Hematopoietic multipotent progenitor cell treated with erythropoietin and hydrocortisone succinate and interleukin-3 and kit ligand, for 8 days (in vitro differentiated cells): ENCODE results near the gene TXNRD2.

ENCODE experiments used
- DNase-seq: peaks from one replicate; pipeline ENCODE4 v3.0.0-alpha.2; 2015

TXNRD2 gene

DNA sequence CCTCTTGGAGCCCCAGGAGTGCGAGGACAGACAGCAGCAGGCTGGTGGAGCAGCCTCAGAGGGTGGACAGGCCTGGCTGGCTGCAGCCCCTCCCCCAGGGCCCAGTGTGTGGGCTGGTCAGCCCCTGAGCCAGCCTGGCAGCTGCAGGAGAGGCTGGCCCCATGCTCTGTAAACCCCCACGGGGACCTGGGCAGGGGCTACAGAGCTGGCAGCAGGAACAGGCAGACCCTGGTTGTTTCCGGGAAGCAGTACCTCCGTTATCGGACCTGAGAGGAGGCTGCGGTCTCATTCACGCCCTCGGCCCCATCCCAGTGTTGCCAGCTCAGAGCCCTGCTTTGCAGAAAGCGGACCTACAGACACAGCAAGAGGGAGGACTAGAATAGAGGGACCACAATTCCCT lies 38.6 kb downstream of the TXNRD2 start:
- DNase-seq, result no peak

DNA sequence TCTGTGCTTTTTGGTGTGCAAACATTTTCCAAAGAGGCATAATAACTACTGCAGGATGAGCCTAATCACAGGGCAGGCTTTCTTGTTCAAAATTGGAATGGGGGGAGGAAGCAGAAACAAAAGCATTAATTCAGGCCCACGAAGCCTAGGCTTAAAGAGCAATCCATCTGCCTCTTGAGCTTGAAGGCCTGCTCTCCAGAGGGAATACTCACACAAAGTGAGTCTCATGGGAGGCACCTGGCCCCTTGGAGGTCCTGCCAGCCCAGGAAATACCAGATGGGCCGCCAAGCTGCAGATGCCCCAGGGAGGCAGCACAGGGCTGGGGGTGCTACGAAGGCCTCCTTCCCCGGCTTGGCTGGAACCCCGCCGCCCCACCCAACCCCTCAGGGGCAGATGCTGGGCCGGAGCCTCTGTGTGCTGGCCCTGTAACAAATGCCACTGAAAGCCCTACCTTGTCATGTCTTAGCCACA lies 39.3 kb downstream of the TXNRD2 start:
- DNase-seq, result no peak

DNA sequence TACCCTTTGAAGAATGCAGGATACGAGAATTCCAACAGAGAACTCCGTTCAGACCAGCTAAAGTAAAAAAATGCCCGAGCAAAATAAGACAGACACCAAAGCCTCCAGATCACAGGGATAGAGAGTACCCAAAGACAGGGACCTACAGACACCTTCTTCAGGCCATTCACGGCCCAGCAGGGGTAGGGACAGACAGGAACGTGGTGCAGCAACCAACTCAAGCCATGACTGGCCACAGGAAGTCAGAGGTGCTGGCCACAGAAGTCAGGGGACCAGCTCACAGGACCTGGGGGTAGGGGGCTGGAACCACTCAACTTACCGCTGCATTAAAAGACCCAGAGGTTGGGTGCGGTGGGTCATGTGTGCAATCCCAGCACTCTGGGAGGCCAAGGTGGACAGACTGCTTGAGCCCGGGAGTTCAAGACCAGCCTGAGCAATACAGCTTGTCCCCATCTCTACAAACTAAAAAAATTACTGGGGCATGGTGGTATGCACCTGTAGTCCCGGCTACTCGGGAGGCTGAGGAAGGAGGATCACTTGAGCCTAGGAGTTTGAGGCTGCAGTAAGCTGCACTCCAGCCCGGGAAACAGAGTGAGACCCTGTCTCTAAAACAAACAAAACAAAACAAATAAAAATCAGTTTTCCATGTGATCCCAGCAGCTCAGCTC lies 39.9 kb downstream of the TXNRD2 start:
- no peak for DNase-seq

DNA sequence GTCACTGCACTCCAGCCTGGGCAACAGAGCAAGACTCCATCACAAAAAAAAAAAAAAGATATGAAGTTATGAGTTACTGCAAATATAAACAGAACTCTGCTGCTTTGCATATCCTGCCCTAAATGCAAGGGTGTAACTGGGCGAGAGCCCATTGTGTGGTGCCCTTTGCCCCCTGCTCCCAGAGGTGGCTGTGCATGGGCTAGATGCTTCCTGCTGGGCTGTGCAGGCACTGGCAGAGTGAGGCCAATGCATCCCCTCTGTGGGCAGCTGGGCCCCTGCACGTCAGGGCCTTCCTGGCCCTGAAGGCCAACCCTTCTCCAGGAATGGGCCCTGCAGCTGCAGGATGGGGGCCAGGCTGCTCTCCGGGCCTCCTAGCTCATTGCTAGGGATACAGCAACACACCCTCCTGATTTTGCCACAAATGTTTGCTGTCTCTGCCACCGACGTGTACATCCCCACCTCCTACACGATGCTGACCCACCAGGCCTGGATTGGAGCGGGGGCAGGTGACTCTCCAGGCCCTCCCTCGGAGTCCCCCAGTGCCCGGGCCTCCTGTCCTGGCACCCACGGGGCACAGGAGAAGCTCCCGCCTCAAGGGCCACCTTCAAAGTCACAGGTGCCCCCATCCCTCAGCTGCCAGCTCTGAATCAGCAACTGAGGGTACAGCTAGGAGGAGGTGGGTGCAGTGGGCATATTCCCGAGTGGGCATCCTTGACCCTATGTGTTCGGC lies 40.7 kb downstream of the TXNRD2 start:
- DNase-seq, result no peak

DNA sequence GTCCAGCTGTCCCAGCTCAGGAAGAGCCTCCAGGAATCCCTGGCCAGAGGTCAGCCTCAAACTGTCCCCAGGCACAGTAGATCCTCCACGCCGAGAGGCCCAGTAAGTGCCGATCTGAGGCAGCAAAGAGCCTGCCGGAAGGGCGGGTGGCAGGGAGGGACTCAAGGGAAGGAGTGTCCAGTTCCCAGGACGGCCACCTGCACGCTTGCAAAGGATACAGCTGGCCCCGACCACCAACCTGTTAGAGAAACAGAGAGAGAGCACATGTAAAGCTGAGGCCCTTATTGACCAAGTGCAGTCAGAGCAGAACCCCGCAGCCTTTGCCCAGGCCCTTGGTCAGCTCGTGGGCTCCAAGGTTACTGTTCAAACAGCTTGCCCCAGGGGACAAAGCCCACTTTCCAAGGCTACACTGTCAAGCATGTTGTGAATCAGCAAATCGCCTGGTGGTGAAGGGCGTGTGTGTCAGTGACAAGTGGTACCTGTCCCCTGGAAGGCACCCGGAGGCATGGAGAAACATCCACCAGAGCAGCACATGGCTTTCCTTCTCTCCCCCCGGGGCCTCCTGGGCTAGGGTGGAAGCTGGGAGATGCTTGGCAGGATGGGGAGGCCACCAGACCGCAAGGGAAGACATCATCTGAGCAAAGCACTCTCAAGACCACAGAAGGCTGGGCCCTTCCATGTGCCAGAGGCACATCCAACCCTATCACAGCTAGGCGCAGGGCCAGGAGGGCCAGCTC lies 42.6 kb downstream of the TXNRD2 start:
- no peak for DNase-seq

DNA sequence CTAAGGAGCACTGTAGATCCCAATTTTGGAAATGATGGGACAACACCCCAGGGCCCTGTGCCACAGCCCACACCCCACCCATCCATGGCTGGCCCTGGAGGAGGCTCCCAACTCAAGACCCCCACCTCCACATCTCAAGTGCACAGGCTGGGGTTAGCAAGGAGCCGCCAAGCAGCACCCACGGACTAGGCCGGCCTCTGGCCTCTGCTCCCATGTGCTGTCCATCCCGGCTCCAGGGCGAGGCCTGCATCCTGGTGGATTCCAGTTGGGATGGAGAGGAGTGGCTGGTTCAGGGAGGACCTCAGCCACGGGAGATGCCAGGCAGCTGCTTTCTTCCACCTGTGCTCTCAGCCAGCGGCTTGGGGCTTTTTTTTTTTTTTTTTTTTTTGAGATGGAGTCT lies 43.5 kb downstream of the TXNRD2 start:
- DNase-seq, result no peak

DNA sequence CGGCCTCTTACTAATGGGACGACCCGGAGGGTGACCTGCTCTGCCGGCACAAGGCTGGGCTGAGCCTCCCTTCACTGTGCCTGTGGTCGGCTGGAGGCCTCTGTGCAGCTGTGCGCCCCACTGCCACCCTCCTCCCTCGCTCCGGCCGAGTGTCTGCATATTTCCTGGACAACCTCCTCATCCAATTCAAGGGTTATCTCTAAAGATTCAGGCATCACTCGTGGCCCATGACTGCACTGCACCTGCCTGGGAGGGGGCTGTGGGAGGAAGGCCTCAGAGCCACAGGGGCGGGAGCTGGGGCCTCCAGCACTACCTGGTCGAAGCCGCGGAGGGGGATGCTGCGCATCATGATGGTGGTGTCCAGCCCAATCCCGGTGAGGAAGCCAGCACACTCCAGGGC lies 43.9 kb downstream of the TXNRD2 start:
- DNase-seq, result no peak

DNA sequence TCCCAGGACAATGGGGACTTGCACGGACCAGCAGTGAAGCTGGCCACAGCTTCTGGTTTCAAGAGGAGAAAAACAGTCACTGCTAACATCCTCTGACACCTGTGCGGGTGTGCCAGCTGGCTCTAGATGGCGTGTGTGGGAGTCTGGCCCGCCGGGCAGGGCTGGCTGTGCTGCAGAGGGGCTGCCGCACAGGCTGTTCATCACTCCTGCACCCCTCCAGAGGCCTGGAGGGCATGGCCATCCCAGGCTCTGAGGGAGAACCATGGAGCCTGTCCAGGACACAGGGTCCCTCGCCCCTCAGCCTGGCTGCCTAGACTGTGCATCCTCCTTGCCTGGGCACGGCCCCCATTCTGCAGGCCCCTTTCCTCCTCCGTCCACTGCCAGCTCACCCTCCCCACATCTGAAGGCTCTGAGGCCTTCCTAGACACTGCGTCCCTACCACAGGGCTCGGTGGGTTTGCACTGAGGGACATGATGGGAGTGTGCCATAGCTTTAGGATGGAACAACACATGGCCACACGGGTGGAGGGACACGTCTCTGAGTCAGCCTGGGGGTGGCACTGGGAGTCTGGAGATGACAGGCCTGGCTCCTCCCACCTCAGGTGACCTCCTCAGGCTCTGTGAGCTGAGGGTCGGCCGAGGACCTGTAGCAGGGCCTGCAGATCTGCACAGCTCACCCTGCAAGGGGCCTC lies 44.8 kb downstream of the TXNRD2 start:
- no peak for DNase-seq

DNA sequence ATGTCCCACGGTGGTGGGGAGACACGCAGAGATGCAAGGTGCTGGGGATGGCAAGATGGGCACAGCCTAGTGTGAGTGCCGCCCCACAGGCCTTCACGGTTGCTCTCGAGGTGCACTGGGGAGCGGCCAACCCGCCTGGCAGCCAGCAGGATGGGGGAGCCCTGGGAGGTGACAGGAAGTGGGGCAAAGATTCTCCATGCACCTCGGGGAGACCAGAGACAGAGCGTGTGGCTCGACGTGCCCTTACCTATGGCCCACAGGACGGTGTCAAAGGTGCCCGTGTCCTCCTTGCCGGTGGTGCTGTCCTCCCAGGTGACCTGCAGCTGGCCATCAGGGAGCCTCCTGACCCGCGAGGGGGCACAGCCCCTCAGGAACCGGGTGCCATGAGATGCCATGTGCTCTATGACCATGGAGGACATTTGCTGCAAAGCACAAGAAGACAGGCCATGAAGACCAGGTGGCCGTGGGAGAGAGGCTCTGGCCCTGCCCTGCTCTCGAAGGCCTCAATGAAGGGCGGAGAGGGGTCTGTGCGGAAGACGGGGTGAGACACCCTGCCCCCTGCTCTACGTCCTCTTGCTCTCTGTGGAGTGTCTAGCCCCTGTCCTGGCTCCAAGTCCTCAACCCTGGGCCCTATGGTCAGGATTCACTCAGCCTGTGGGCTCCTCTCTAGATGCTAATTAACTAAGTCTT lies 46.3 kb downstream of the TXNRD2 start:
- DNase-seq, result no peak

DNA sequence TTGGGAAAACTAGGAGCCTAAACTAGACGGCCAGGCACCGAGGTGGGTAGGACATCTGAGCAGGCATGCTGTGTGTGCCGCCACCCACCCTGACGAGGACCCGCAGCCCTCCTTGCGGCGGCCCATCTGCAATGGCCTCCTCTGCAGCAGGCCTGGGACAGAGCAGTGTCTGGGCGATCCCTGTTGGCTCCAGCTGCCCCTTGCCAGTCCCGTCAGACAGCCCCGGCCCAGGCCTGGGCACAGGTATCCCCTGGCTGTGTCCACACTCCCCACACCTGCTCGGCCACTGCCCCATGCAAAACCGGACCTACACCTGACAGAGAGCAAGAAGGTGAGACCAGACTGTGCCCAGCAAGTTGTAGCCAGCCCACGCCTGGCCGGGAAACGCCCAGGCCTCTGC lies 48.3 kb downstream of the TXNRD2 start:
- no peak for DNase-seq

DNA sequence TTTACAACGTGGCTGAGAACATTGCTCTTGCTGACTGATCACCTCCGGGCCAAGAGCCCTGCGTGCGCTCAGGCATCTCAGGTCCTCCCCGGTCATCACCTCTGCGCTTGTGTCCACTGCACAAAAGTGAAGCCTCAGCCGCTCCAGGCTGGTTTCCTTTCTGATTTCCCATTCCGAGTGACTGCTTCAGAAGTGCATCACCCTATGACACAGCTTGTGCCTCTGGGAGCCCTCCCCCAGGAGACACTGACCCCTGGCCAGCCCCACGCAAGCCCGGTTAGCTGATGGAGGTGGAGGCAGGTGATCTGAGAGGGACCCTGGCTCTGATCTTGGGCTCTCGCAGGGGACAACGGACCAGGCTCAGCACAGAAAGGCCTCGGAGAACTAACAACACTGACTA lies 48.7 kb downstream of the TXNRD2 start:
- DNase-seq, result no peak

DNA sequence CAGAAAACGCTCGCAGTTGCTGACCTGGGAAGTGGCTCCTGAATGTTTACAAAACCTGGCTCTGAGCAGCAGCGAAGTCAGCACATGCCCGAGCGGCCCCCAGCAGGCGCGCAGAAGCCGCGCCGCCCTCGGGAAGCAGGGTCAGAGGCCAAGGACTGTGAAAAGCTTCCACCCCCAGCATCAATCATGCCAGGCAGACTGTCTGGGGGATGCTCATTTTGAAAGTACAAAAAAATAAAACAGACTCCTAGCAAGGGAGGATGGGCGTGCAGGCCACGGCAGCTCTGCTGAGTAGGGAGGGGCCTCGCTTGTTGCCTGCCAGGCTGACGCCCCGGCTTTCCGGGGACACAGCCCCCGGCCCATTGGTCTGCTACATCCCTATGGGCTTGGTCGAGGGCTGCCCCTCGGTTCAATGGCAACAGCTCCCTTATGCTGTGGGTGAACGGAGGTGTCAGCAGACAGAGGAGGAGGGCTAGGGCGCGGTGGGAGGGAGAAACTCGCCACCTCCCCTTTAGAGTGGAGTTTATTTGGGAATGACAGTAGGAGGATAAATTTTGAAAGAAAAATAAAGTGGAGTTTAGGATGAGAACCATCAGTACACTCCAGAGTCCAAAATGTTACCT lies 49.2 kb downstream of the TXNRD2 start:
- no peak for DNase-seq

DNA sequence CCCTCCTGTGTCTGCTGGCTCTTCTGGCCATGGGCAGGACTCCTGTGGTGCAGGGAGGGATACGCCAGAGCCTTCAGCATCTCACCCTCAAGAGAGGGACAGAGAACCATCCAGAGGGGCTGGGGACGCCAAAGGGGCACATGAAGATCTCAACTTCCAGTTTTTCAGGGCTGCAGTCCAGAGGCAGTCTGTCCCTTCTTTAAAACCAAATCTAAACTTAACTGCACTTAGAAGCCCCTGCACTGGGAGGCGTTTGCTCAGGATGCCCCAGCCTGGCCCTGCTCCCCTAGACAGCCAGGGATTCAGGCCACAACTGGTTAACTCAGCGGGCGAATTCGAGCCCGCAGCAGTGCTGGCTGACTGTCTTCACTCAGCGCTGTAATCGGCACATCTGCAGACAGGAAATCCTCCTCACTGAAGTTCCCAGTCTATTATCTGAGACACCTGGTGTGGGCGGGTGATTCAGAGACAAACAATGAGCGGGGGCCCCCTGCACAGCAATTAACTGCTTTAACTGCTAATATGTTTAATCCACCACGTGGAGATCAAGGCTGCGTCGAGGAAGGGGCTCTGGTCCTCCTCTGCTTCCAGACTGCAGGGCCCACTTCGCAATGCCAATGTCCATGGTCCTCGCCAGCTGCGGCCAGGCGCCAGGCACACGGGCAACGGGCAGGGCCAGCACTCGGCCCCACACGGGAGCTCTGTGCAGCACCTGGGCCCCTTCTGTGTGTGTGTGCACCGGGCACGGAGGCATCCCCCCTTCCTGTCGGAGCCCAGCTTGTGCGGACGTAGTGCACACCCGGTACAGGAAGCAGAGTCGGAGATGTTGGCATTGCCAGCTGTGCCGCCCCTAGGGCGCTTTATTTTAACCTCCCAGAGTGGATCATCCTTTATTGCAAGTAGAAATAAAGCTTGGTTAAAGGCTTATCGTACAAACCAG lies 50.0 kb downstream of the TXNRD2 start:
- peak; percentile 91 for DNase-seq

DNA sequence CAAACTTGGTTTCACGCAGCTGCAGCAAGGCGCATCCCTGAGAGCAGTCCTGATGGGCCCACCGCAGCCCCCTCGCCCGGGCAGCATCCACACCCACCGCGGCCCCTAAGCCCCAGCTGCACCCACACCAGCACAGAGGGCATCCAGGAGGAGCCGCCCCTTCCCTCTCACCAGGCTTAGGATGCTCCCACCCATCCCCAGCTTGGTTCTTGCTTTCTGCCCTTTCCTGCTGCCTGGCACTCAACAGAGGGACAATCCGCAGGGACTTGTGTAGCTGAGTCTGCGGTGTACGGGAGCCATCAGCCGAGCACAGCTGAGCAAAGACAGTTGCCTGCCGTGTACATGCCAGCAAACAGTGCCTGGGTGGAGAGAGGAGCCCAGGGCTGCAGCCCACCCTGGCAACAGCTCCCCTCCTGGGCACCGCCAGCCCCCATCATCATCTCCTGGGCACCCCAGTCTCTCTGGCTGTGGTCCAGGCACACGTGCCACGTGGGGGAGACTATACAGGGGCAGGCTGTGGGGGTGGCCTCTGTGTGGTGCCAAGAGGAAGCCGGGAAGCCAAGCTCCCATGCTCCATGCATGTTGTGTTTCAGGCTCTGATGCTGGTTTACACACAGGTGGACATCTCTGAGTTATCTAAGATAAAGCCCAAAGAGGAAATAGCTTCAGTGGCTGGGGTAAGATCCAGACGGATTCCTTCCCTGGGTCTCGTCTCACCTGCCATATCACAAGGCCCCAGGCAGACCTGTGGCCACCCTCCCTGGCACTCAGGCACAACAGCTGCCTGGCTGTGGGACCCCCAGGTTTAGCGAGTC lies 50.9 kb downstream of the TXNRD2 start:
- DNase-seq, result no peak

DNA sequence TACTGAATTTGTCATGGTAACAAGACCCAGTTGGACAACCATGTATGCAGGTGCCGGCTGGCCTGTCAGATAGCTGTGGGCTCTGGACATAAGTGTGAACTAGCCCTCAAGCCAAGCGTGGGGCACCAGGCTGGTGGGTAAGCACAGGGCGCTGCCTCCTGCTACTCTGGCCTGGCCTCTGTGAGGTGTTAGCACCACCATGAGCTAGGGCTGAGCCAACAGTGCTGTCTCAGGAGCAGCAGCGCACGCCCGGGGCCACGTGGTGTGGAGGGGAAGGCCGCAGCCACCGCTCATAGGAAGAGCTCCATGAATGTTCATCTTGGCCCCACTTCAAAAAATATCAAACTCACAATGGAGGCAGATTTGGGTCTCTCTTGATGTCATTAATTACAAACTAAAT lies 51.7 kb downstream of the TXNRD2 start:
- no peak for DNase-seq

DNA sequence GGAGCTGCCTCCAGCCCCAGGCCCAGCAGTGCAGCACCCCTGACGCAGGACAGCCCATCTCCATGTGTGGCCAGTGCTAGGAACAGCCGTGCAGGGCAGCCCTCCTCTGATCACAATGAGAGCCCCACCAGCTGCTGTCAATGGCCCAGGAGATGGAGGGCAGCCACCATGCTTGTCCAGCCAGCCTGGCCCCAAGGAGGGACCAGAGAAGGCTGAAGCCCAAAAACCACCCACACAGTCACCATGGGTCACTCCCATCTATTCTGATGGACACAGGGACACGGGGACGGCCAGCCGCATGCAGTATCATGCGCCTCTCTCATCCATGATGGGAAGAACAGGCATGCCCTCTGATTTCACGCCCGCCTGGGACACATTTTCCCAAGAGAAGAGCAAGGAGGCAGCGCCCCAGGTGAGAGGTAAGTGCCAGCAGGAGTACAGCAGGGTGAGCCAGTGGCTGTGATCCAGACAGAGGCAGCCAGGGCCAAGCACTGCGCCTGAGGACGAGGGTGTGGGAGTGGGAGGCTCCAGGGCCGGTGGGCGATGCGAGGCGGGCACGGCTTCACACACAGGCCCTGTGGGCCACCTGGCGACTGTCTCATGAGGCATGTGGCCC lies 53.4 kb downstream of the TXNRD2 start:
- no peak for DNase-seq

DNA sequence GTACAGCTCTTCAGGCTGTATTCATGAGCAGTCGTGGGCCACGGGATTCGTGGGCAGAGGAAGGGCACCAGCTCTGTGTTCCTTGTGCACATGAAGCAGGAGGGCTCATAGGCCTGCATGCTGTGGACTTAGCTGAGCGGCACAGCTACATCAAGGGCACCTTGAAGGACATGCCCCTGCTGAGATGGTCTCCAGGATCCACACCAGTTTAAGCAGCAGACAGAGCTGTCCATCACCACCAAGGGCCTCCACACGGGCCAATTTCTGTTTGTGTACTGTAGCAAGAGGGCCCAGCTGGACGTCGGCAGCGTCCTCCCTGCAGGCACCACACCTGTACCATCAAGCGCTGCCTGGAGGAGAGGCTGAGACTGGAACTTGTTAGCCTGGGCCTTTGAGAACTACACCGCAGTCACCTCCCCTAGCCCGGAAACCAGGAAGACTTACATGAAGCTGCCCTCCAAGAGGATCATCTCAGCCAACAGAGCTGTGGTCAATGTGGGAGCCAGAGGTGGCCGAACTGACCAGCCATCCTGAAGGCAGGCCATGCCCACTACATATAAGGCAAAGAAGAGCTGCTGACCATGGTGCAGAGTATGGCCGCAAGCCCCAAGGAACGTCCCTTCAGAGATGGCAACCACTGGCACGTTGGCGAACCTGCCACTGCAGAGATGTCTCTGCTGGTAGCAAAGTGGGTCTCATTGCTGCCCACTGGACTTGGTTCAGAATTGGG lies 54.2 kb downstream of the TXNRD2 start:
- DNase-seq, result no peak

DNA sequence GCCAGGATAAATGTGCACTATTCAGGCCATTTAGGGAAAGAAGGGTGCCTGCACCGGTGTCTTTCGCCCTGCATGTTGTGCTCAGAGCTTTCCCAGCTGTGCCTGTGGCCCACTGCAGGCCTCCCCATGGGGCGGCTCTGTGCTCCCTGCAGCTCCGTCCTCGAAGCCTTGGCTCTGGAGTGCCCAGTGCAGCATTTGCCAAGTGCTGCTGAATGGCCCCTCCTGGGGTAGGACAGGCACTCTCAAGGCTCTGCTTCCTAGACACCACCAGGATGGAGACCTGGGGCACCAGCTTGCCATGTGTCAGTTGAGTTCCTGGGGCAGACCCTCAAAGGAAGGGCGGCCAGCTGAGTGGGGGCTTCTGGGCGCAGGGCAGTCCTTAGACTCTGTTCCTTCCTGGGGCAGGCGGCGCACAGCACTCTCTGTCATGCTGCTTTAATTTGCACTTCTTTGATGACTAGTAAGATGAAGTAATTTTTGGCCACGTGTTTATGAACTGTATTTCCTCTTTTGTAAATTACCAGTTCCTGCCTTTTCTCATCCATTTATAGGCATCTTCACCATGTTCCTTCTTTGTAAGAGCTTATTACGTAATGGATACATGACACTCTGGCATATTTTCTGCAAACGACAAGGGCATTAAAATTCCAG lies 54.9 kb downstream of the TXNRD2 start:
- DNase-seq, result peak; percentile 22
